ENCODE data around the gene MPPED1.

Gene MPPED1

GRCh38 chr22:43432883-43433415 lies 21.1 kb downstream of the MPPED1 start:
- TF ChIP-seq CTCF (IDR thresholded peaks at IDR 0.05; ENCODE audit: borderline replicate concordance, control extremely low read depth, extremely low read depth, insufficient read depth, missing control alignments) = no peak
- in situ Hi-C loops (cut with MboI; ENCODE audit: low sequenced_read_pairs, unreplicated experiment) = no loop called here
- DNase-seq (ENCODE audit: low spot score) = no peak

DNA sequence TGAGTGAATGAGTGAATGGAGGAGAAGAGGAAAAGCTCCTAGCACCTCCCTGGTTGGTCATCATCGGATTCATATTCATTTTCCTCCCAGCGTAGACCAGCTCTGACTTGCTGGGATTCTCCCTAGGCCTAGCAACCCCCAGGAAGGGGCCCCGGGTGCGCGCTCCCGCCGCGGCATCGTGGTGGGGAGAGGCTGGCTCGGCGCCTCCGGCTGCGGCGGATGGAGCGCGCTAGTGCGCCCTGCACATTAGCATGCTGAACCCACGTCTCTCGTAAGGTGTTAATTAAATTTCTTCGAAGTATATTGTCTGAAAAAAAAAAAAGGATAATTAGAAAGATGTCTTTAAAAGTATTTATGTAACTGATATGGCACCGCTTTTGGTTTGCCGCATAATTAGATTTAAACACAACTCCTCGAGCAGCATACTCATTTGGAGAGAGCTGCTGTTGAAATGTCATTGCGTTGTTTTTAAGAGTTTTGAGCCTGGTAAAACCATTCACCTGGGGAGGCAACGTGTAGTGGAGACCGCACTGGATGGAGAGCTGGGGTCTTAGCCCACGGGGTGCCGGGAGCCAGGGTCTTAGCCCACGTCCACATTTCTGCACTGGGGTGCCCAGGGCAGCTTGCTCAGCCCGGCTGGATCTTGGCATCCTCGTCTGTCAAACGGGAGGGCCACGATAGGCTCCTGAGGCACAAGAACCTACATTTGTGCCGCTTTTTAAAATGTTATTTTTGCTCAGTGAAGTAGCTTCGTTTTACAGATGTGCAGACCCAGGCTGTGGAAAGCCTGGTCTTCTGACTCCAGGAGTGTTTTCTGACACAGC lies 21.8 kb downstream of the MPPED1 start:
- TF ChIP-seq CTCF (IDR thresholded peaks at IDR 0.05; ENCODE audit: borderline replicate concordance, control extremely low read depth, extremely low read depth, insufficient read depth, missing control alignments) = no peak
- in situ Hi-C loops (cut with MboI; ENCODE audit: low sequenced_read_pairs, unreplicated experiment) = no loop called here

GRCh38 chr22:43434275-43434927 lies 22.6 kb downstream of the MPPED1 start:
- DNase-seq (ENCODE audit: low spot score) = no peak
- no peak for TF ChIP-seq CTCF (IDR thresholded peaks at IDR 0.05; ENCODE audit: borderline replicate concordance, control extremely low read depth, extremely low read depth, insufficient read depth, missing control alignments)
- in situ Hi-C loops (cut with MboI; ENCODE audit: low sequenced_read_pairs, unreplicated experiment) = no loop called here

More for the DNA sequence above, 21.8 kb downstream of the MPPED1 start:
- no peak for DNase-seq (ENCODE audit: low spot score)

GRCh38 chr22:43434928-43435311 lies 23.1 kb downstream of the MPPED1 start:
- in situ Hi-C loops (cut with MboI; ENCODE audit: low sequenced_read_pairs, unreplicated experiment) = no loop called here
- no peak for TF ChIP-seq CTCF (IDR thresholded peaks at IDR 0.05; ENCODE audit: borderline replicate concordance, control extremely low read depth, extremely low read depth, insufficient read depth, missing control alignments)
- DNase-seq (ENCODE audit: low spot score) = no peak

DNA sequence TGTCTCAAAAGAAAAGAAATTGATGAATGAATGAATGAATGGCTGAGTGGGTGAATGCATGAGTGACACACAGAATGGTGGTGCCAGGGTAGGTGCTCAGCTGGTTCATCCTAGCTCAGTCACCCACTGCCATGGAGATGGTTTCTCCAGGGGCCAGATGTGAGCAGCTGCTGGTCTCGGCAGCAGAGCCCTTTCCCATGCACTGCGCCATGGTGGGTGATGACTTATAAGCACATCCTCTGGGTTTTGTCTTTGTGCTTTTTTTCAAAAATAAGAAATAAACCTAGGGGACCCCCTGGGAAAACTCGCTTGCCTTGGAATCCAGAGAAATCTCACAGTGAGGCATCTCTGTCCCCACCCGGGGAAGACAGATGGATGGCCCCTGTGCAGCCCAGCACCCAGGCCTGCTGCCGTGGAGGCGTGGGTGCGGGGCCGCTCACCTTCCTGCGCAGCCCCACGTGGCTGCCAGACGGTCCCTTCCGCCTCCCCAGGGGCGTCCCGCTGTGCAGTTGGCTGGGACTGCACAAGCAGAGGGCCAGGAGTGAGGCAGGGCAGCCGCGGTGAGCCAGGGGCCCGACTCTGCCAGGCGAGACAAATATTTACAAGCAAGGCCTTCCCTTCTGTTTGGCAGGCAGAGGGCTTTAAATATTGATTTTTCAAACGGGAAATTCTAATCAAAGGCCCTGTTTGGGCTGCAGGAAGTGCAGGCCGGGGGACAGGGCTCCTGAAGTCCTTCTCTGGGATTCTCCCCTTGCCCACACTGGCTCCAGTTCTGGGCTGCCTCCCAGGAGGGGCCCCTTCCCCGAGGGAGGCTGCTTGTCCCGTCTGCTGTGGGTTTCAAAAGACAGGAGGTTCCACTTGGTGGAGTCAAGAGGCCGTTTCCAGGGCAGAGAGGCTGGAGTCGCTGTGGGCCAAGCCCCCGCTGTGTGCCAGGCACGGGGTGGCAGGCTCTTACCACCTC lies 24.3 kb downstream of the MPPED1 start:
- in situ Hi-C loops (cut with MboI; ENCODE audit: low sequenced_read_pairs, unreplicated experiment) = no loop called here
- no peak for DNase-seq (ENCODE audit: low spot score)
- no peak for TF ChIP-seq CTCF (IDR thresholded peaks at IDR 0.05; ENCODE audit: borderline replicate concordance, control extremely low read depth, extremely low read depth, insufficient read depth, missing control alignments)

GRCh38 chr22:43436868-43437267 lies 25.1 kb downstream of the MPPED1 start:
- DNase-seq (ENCODE audit: low spot score) = no peak
- in situ Hi-C loops (cut with MboI; ENCODE audit: low sequenced_read_pairs, unreplicated experiment) = no loop called here
- no peak for TF ChIP-seq CTCF (IDR thresholded peaks at IDR 0.05; ENCODE audit: borderline replicate concordance, control extremely low read depth, extremely low read depth, insufficient read depth, missing control alignments)
